K562 (cell line): ENCODE results near the gene ESPL1. TPM values are rescaled to one million over a fixed set of nuclear protein-coding genes. Genes with fewer than 3 reads are reported as not detected.

Experiments
- BRD4 ChIP-seq: fragments of 200-600 bp; sonication (generic); IDR thresholded peaks from 2 replicates; pipeline ENCODE4 v1.6.1; 2017; ENCODE audit warnings: inconsistent platforms
- HNRNPLL ChIP-seq: fragments of 200-400 bp; formaldehyde crosslinking; IDR thresholded peaks from 2 replicates; pipeline ENCODE4 v1.6.1; 2017; ENCODE audit warnings: low read length, low read depth, mild to moderate bottlenecking; ENCODE audit not compliant: poor library complexity, severe bottlenecking
- MEF2A ChIP-seq: IDR thresholded peaks from 2 replicates; pipeline ENCODE4 v1.6.1; 2011; ENCODE audit warnings: low read depth, mild to moderate bottlenecking, low read length, moderate library complexity; ENCODE audit not compliant: control insufficient read depth
- NCOA2 ChIP-seq, 2 experiments: fragments of 450-650 bp; IDR thresholded peaks; 2 replicates each; pipeline ENCODE4 v1.6.1; 2018; ENCODE audit warnings: mild to moderate bottlenecking in 2 of 2, moderate library complexity in 1 of 2; ENCODE audit not compliant: partially characterized antibody in 2 of 2
- PRMT5 ChIP-seq: sonication (generic); formaldehyde crosslinking; IDR thresholded peaks from 2 replicates; pipeline ENCODE4 v1.5.0; 2020; ENCODE audit warnings: missing genetic modification reagents
- RBM22 ChIP-seq: fragments of 200-400 bp; formaldehyde crosslinking; IDR thresholded peaks from 2 replicates; pipeline ENCODE4 v1.6.1; 2018; ENCODE audit warnings: low read length, low read depth; ENCODE audit not compliant: poor library complexity, severe bottlenecking
- ZNF347 ChIP-seq: fragments of 450-650 bp; formaldehyde crosslinking; IDR thresholded peaks from 2 replicates; pipeline ENCODE4 v1.4.0; 2020; ENCODE audit warnings: low read depth, mild to moderate bottlenecking, moderate library complexity
- ZNF57 ChIP-seq: fragments of 450-650 bp; formaldehyde crosslinking; IDR thresholded peaks from 2 replicates; pipeline ENCODE4 v1.4.0; 2020; ENCODE audit warnings: mild to moderate bottlenecking, moderate library complexity
- polyA plus RNA-seq, 8 experiments: library from polyadenylated mRNA; depleted of rRNA in 4 of 8; stranded (reverse) in 5 of 8; unstranded in 3 of 8; fragments of >200 nt; fragmentation: Nextera tagmentation in 2 of 8; fragmentation: Illumina TruSeq in 1 of 8; extraction: Ambion mirVana in 2 of 8; extraction: Trizol in 1 of 8; gene quantifications; 2 replicates each; pipeline versions ENCODE4 v1.2.1 to v1.2.3, GENCODE V29; 2011 to 2014; ENCODE audit warnings: inconsistent platforms in 1 of 8, missing spikeins in 1 of 8
- total RNA-seq, 7 experiments: library from RNA; depleted of rRNA in 6 of 7; stranded (reverse); fragments of >200 nt in 6 of 7; fragmentation: Illumina TruSeq in 2 of 7; extraction: Trizol in 2 of 7; gene quantifications; 2 replicates each; pipeline versions ENCODE4 v1.2.1 to v1.2.3, GENCODE V29; 2011 to 2021; ENCODE audit warnings: low replicate concordance in 1 of 7
- TF ChIP-seq, protein P1 (sequence below), 2 experiments: fragments of 150-350 bp in 1 of 2; IDR thresholded peaks; 2 replicates each; pipeline ENCODE4 v1.6.1; 2012 to 2016; ENCODE audit warnings: low read depth in 2 of 2, low read length in 2 of 2, mild to moderate bottlenecking in 1 of 2, moderate library complexity in 1 of 2
- TF ChIP-seq, protein P2 (sequence below): sonication (generic); IDR thresholded peaks from 2 replicates; pipeline ENCODE4 v1.6.1; 2016
- TF ChIP-seq, protein P3 (sequence below): fragments of 450-650 bp; IDR thresholded peaks from one replicate; pipeline ENCODE4 v1.6.1; 2018; ENCODE audit warnings: mild to moderate bottlenecking, moderate library complexity; ENCODE audit not compliant: partially characterized antibody
- TF ChIP-seq, protein P4 (sequence below): fragments of 250-450 bp; sonication (Bioruptor Pico); IDR thresholded peaks from 2 replicates; pipeline ENCODE4 v1.8.0; 2021; ENCODE audit warnings: moderate library complexity, mild to moderate bottlenecking, inconsistent platforms

ESPL1 gene
- total and polyA plus RNA-seq, 9 of the 15 experiments (the other 6 are each of a cell fraction or from before 2014, with no cell fraction given), result 1.2 to 55.0 (median 18.7) TPM

DNA sequence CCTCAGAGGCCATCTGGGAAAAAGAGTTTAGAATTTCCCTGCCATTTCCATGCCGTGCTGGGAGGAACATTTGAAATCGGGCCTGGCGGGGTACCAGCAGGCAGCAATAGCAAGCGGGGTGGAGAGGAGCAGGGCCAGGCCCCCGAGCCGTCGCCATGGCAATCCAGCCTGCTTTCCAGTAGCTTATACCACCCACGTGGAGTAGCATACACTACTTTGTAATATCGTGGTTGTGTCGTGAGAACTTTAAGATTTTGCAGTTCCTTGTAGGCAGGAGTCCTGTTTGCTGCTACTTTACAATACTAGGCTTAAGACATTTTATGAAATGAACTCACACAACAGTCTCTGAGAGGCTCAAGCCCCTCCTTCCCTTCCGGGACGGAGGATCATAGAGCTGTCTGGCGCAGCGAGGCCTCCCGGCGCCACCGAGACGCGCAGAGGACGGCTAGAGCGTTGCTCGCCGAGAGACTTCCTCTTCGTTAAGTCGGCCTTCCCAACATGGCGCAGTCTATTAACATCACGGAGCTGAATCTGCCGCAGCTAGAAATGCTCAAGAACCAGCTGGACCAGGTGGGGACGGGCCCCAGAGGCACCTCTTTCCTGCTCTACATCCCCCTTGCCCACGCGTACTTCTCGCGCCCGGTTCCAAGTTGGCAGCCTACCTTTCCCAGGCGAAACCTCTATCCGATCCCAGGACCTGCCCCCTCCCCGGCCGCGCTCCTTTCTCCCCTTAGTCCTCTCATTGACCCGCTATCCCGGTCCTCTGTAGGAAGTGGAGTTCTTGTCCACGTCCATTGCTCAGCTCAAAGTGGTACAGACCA lies 27.2 kb downstream of the ESPL1 start, which contains the start of gene PFDN5 (continued):
- TF ChIP-seq, protein P1, sequence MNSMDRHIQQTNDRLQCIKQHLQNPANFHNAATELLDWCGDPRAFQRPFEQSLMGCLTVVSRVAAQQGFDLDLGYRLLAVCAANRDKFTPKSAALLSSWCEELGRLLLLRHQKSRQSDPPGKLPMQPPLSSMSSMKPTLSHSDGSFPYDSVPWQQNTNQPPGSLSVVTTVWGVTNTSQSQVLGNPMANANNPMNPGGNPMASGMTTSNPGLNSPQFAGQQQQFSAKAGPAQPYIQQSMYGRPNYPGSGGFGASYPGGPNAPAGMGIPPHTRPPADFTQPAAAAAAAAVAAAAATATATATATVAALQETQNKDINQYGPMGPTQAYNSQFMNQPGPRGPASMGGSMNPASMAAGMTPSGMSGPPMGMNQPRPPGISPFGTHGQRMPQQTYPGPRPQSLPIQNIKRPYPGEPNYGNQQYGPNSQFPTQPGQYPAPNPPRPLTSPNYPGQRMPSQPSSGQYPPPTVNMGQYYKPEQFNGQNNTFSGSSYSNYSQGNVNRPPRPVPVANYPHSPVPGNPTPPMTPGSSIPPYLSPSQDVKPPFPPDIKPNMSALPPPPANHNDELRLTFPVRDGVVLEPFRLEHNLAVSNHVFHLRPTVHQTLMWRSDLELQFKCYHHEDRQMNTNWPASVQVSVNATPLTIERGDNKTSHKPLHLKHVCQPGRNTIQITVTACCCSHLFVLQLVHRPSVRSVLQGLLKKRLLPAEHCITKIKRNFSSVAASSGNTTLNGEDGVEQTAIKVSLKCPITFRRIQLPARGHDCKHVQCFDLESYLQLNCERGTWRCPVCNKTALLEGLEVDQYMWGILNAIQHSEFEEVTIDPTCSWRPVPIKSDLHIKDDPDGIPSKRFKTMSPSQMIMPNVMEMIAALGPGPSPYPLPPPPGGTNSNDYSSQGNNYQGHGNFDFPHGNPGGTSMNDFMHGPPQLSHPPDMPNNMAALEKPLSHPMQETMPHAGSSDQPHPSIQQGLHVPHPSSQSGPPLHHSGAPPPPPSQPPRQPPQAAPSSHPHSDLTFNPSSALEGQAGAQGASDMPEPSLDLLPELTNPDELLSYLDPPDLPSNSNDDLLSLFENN (IDR thresholded peaks at IDR 0.05; ENCODE audit: low read depth in 2 of 2, low read length in 2 of 2), result 0 out of 4 replicates have a peak, but pooled peaks of 1 of the 2 experiments have one; percentile 22
- TF ChIP-seq NCOA2 (IDR thresholded peaks at IDR 0.05; ENCODE audit: partially characterized antibody in 2 of 2), result no peak
- no peak for TF ChIP-seq RBM22
- TF ChIP-seq ZNF57, result no peak
- 0 out of 2 replicates have a peak, but pooled peaks have one; percentile 12 for TF ChIP-seq MEF2A
- TF ChIP-seq, protein P2, sequence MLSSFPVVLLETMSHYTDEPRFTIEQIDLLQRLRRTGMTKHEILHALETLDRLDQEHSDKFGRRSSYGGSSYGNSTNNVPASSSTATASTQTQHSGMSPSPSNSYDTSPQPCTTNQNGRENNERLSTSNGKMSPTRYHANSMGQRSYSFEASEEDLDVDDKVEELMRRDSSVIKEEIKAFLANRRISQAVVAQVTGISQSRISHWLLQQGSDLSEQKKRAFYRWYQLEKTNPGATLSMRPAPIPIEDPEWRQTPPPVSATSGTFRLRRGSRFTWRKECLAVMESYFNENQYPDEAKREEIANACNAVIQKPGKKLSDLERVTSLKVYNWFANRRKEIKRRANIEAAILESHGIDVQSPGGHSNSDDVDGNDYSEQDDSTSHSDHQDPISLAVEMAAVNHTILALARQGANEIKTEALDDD, result no peak
- TF ChIP-seq BRD4, result no peak
- TF ChIP-seq, protein P3, sequence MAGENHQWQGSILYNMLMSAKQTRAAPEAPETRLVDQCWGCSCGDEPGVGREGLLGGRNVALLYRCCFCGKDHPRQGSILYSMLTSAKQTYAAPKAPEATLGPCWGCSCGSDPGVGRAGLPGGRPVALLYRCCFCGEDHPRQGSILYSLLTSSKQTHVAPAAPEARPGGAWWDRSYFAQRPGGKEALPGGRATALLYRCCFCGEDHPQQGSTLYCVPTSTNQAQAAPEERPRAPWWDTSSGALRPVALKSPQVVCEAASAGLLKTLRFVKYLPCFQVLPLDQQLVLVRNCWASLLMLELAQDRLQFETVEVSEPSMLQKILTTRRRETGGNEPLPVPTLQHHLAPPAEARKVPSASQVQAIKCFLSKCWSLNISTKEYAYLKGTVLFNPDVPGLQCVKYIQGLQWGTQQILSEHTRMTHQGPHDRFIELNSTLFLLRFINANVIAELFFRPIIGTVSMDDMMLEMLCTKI, result no peak
- no peak for TF ChIP-seq PRMT5 (CRISPR knock-in tag)
- peak; percentile 69 for TF ChIP-seq HNRNPLL
- TF ChIP-seq, protein P4, sequence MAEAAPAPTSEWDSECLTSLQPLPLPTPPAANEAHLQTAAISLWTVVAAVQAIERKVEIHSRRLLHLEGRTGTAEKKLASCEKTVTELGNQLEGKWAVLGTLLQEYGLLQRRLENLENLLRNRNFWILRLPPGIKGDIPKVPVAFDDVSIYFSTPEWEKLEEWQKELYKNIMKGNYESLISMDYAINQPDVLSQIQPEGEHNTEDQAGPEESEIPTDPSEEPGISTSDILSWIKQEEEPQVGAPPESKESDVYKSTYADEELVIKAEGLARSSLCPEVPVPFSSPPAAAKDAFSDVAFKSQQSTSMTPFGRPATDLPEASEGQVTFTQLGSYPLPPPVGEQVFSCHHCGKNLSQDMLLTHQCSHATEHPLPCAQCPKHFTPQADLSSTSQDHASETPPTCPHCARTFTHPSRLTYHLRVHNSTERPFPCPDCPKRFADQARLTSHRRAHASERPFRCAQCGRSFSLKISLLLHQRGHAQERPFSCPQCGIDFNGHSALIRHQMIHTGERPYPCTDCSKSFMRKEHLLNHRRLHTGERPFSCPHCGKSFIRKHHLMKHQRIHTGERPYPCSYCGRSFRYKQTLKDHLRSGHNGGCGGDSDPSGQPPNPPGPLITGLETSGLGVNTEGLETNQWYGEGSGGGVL, result no peak
- no peak for TF ChIP-seq ZNF347 (CRISPR knock-in tag)
